WTC11 (cell line): Measurements from ENCODE around the gene ATF1. TPM values are rescaled to one million over a fixed set of nuclear protein-coding genes. Genes with fewer than 3 reads are reported as not detected.
"Not testable (repeated sequence)": the region's sequence is repeated elsewhere in the genome, so short reads cannot be mapped to it uniquely, and the experiment has no call there.

Experiments used
- ATAC-seq: fragments of 200-7000 bp; cut with Tn5 transposase; 2 replicates; pipeline ENCODE4 v1.10.0; 2021; ENCODE audit warnings: mild to moderate bottlenecking, moderate library complexity
- CTCF ChIA-PET: fragments of 300-600 bp; sonication (Branson Sonifier 250); formaldehyde crosslinking; loops from one replicate; lab custom pipeline; 2021; ENCODE audit warnings: antibody characterized with exemption; lab: Charles Lee
- POLR2A ChIA-PET: fragments of 350-600 bp; sonication (Branson Sonifier 250); formaldehyde crosslinking; loops from one replicate; lab custom pipeline; 2021; ENCODE audit warnings: antibody characterized with exemption; lab: Charles Lee
- DNase-seq: peaks from one replicate; pipeline ENCODE4 v3.0.0; 2021; ENCODE audit warnings: low spot score
- H3K27ac Mint-ChIP-seq: 2 replicates; pipeline ENCODE4 v1.8.0; 2021; ENCODE audit warnings: mixed read lengths
- H3K27me3 Mint-ChIP-seq: 2 replicates; pipeline ENCODE4 v1.8.0; 2021; ENCODE audit warnings: low read depth, mild to moderate bottlenecking, moderate library complexity, mixed read lengths
- H3K36me3 Mint-ChIP-seq: 2 replicates; pipeline ENCODE4 v1.8.0; 2021; ENCODE audit warnings: mixed read lengths
- H3K4me1 Mint-ChIP-seq: 2 replicates; pipeline ENCODE4 v1.8.0; 2022; ENCODE audit warnings: mixed read lengths
- H3K4me3 Mint-ChIP-seq: 2 replicates; pipeline ENCODE4 v1.8.0; 2021; ENCODE audit warnings: mild to moderate bottlenecking, moderate library complexity, mixed read lengths
- H3K9me3 Mint-ChIP-seq: 2 replicates; pipeline ENCODE4 v1.8.0; 2021; ENCODE audit warnings: mixed read lengths
- CTCF ChIP-seq: fragments of 200-600 bp; IDR thresholded peaks from 2 replicates; pipeline ENCODE4 v1.8.0; 2022; ENCODE audit warnings: antibody characterized with exemption
- E2F1 ChIP-seq: sonication (generic); formaldehyde crosslinking; IDR thresholded peaks from 2 replicates; pipeline ENCODE4 v1.8.0; 2022; ENCODE audit warnings: mild to moderate bottlenecking, missing genetic modification reagents
- HMGA2 ChIP-seq: fragments of 250-450 bp; sonication (Bioruptor Pico); IDR thresholded peaks from 2 replicates; pipeline ENCODE4 v1.4.0; 2021; ENCODE audit warnings: mild to moderate bottlenecking, moderate library complexity
- IRF2 ChIP-seq: sonication (generic); formaldehyde crosslinking; IDR thresholded peaks from 2 replicates; pipeline ENCODE4 v1.8.0; 2022; ENCODE audit warnings: low read depth, missing genetic modification reagents, borderline replicate concordance
- JUN ChIP-seq: sonication (generic); formaldehyde crosslinking; IDR thresholded peaks from 2 replicates; pipeline ENCODE4 v1.8.0; 2023; ENCODE audit warnings: mild to moderate bottlenecking, missing genetic modification reagents
- MYBL2 ChIP-seq: sonication (generic); formaldehyde crosslinking; IDR thresholded peaks from 2 replicates; pipeline ENCODE4 v1.8.1; 2023; ENCODE audit warnings: mild to moderate bottlenecking, moderate library complexity, missing genetic modification reagents
- NFE2L1 ChIP-seq: sonication (generic); formaldehyde crosslinking; IDR thresholded peaks from 2 replicates; pipeline ENCODE4 v1.8.1; 2023; ENCODE audit warnings: missing genetic modification reagents
- NR3C1 ChIP-seq: sonication (generic); formaldehyde crosslinking; conservative IDR thresholded peaks from 2 replicates; pipeline ENCODE4 v1.8.1; 2023; ENCODE audit warnings: low read depth, mild to moderate bottlenecking, missing genetic modification reagents
- PREB ChIP-seq: sonication (generic); formaldehyde crosslinking; IDR thresholded peaks from 2 replicates; pipeline ENCODE4 v1.8.1; 2022; ENCODE audit warnings: mild to moderate bottlenecking, missing genetic modification reagents, moderate library complexity, borderline replicate concordance
- SMAD4 ChIP-seq: sonication (generic); formaldehyde crosslinking; IDR thresholded peaks from 2 replicates; pipeline ENCODE4 v1.8.0; 2022; ENCODE audit warnings: mild to moderate bottlenecking, missing genetic modification reagents
- TEAD4 ChIP-seq: sonication (generic); formaldehyde crosslinking; IDR thresholded peaks from 2 replicates; pipeline ENCODE4 v1.8.0; 2022; ENCODE audit warnings: mild to moderate bottlenecking, missing genetic modification reagents
- USF1 ChIP-seq: sonication (generic); formaldehyde crosslinking; IDR thresholded peaks from 2 replicates; pipeline ENCODE4 v1.8.0; 2022; ENCODE audit warnings: mild to moderate bottlenecking, missing genetic modification reagents
- USF2 ChIP-seq: sonication (generic); formaldehyde crosslinking; IDR thresholded peaks from 2 replicates; pipeline ENCODE4 v1.8.1; 2023; ENCODE audit warnings: mild to moderate bottlenecking, missing genetic modification reagents, moderate library complexity
- ZMAT4 ChIP-seq: fragments of 250-450 bp; sonication (Bioruptor Pico); IDR thresholded peaks from 2 replicates; pipeline ENCODE4 v1.9.0; 2021; ENCODE audit warnings: mild to moderate bottlenecking
- ZNF512 ChIP-seq: sonication (generic); formaldehyde crosslinking; IDR thresholded peaks from 2 replicates; pipeline ENCODE4 v1.8.1; 2022; ENCODE audit warnings: missing genetic modification reagents, borderline replicate concordance
- ZNF671 ChIP-seq: fragments of 250-450 bp; sonication (Bioruptor Pico); IDR thresholded peaks from 2 replicates; pipeline ENCODE4 v1.8.0; 2021; ENCODE audit warnings: mild to moderate bottlenecking
- total RNA-seq: library from RNA; stranded (reverse); gene quantifications from 3 replicates; pipeline ENCODE4 v1.2.3, GENCODE V29; 2021

ATF1 gene
- total RNA-seq, 1 experiment from 2014 or later = 34.8 TPM

GRCh38 chr12:50820177-50820576 is 56.3 kb downstream of the ATF1 start:
- Mint-ChIP-seq H3K27ac (no peak overlapping the region), H3K36me3 (peaks cover 30% of the 10 kb centered on the region), H3K9me3 (no peaks in the 10 kb centered on the region), H3K4me3 (no peak overlapping the region), H3K4me1 (no peaks in the 10 kb centered on the region), H3K27me3 (no peaks in the 10 kb centered on the region)
- ChIA-PET POLR2A (no interaction called here), CTCF (no interaction called here)
- TF ChIP-seq ZMAT4 = no peak
- no peak for TF ChIP-seq NR3C1 (CRISPR knock-in tag)
- no peak for TF ChIP-seq TEAD4 (CRISPR knock-in tag)
- no peak for TF ChIP-seq IRF2 (CRISPR knock-in tag)
- TF ChIP-seq PREB (CRISPR knock-in tag) = no peak
- no peak for TF ChIP-seq JUN
- TF ChIP-seq E2F1 (CRISPR knock-in tag) = no peak
- no peak for ATAC-seq
- no peak for DNase-seq

- Mint-ChIP-seq H3K4me3 (no peak overlapping the region), H3K9me3 (no peaks in the 10 kb centered on the region), H3K27me3 (no peaks in the 10 kb centered on the region), H3K27ac (no peak overlapping the region), H3K4me1 (no peaks in the 10 kb centered on the region), H3K36me3 (peaks cover 13% of the 10 kb centered on the region)
- POLR2A ChIA-PET = no interaction called here
- DNase-seq = no peak
- CTCF ChIA-PET = interaction anchor here (1.1 to 1.3 kb wide), 2 partner anchors 165 to 206 kb away, joined by 3 read pairs; no protein-coding TSS in a partner anchor
- TF ChIP-seq MYBL2 (CRISPR knock-in tag) (no peak), NFE2L1 (CRISPR knock-in tag) (no peak), CTCF (no peak), ZNF671 (CRISPR knock-in tag) (no peak), SMAD4 (CRISPR knock-in tag) (no peak), HMGA2 (CRISPR knock-in tag) (no peak)
- ATAC-seq = no peak
These were observed 58.2 kb downstream of the ATF1 start for GRCh38 chr12:50822082-50822481.

- POLR2A ChIA-PET = not testable (repeated sequence)
These were observed 59.8 kb downstream of the ATF1 start for GRCh38 chr12:50823724-50824123.

GRCh38 chr12:50824914-50825313 is 61.0 kb downstream of the ATF1 start:
- Mint-ChIP-seq H3K4me1 (no peaks in the 10 kb centered on the region), H3K4me3 (no peak overlapping the region), H3K27me3 (no peaks in the 10 kb centered on the region), H3K36me3 (no peaks in the 10 kb centered on the region), H3K9me3 (no peaks in the 10 kb centered on the region), H3K27ac (peak overlapping the region; percentile 35)
- CTCF ChIA-PET = interaction anchor here (0.6 to 4.8 kb wide), 20 partner anchors 8 to 516 kb away, joined by 3 to 70 read pairs (median 4); partner anchors contain the start of genes DIP2B, SLC11A2 and TMPRSS12
- DNase-seq (no peak), ATAC-seq (peak; percentile 43)
- POLR2A ChIA-PET = no interaction called here
- peak; percentile 33; the same call in 1 of the 2 replicates for TF ChIP-seq USF1 (CRISPR knock-in tag)
- no peak for TF ChIP-seq ZMAT4
- TF ChIP-seq USF2 (CRISPR knock-in tag) = no peak
- TF ChIP-seq ZNF512 (CRISPR knock-in tag) = no peak

More at GRCh38 chr12:50823724-50824123, 59.8 kb downstream of the ATF1 start:
- not testable (repeated sequence) for H3K4me1 Mint-ChIP-seq, DNase-seq, H3K27ac Mint-ChIP-seq, H3K9me3 Mint-ChIP-seq, H3K27me3 Mint-ChIP-seq, ATAC-seq, H3K4me3 Mint-ChIP-seq, H3K36me3 Mint-ChIP-seq
- peak; percentile 32; the same call in 1 of the 2 replicates for TF ChIP-seq HMGA2 (CRISPR knock-in tag)
- CTCF ChIA-PET = interaction anchor here (4.0 to 4.8 kb wide), 2 partner anchors 59 to 162 kb away, joined by 14 to 70 read pairs; no protein-coding TSS in a partner anchor
